GM12878 (cell line): ENCODE results near the gene FOSB. TPM values are rescaled to one million over a fixed set of nuclear protein-coding genes. Genes with fewer than 3 reads are reported as not detected.

Experiments
- BACH1 ChIP-seq: fragments of 450-650 bp; IDR thresholded peaks from 2 replicates; pipeline ENCODE4 v1.6.1; 2017; ENCODE audit warnings: mild to moderate bottlenecking, borderline replicate concordance
- ELK1 ChIP-seq: IDR thresholded peaks from 2 replicates; pipeline ENCODE4 v1.6.1; 2012; ENCODE audit warnings: low read depth, low read length, improper control_type of control experiment
- IRF3 ChIP-seq: fragments of 450-650 bp; IDR thresholded peaks from 2 replicates; pipeline ENCODE4 v1.6.1; 2014; ENCODE audit warnings: mild to moderate bottlenecking
- PKNOX1 ChIP-seq: fragments of 450-650 bp; IDR thresholded peaks from 2 replicates; pipeline ENCODE4 v1.6.1; 2016; ENCODE audit warnings: mild to moderate bottlenecking
- RELB ChIP-seq: fragments of 450-650 bp; IDR thresholded peaks from 2 replicates; pipeline ENCODE4 v1.6.1; 2017; ENCODE audit warnings: low read depth, mild to moderate bottlenecking, moderate library complexity
- polyA plus RNA-seq, 11 experiments: library from polyadenylated mRNA; depleted of rRNA in 4 of 11; unstranded in 6 of 11; stranded (reverse) in 5 of 11; fragments of >200 nt; fragmentation: Nextera tagmentation in 4 of 11; fragmentation: Illumina TruSeq in 1 of 11; extraction: Ambion mirVana in 4 of 11; extraction: Trizol in 1 of 11; gene quantifications; 1 replicate in 1 of 11; 2 replicates in 10 of 11; pipeline versions ENCODE4 v1.2.1 to v1.2.3, GENCODE V29; 2011 to 2016; ENCODE audit warnings: inconsistent platforms in 2 of 11, missing spikeins in 2 of 11, low read depth in 1 of 11
- total RNA-seq, 4 experiments: library from RNA; depleted of rRNA in 3 of 4; stranded (reverse); fragments of >200 nt in 3 of 4; fragmentation: Illumina TruSeq in 1 of 4; extraction: Trizol in 1 of 4; gene quantifications; 2 replicates each; pipeline versions ENCODE4 v1.2.1 to v1.2.3, GENCODE V29; 2013 to 2021

Gene FOSB
- total and polyA plus RNA-seq, 10 of the 15 experiments (the other 5 are each of a cell fraction or from before 2014, with no cell fraction given) = 0.06 to 0.56 (median 0.26) TPM

GRCh38 chr19:45469132-45469944 lies 1.5 kb downstream of the FOSB start (continued):
- TF ChIP-seq RELB (peak; percentile 76), IRF3 (peak; percentile 29; the same call in 1 of the 2 replicates), BACH1 (peak; percentile 63), ELK1 (0 out of 2 replicates have a peak, but pooled peaks have one; percentile 41), PKNOX1 (peak; percentile 80)
